Measurements from ENCODE around the gene CFAP299. TPM values are rescaled to one million over a fixed set of nuclear protein-coding genes. Genes with fewer than 3 reads are reported as not detected.
"Not testable (repeated sequence)": the region's sequence is repeated elsewhere in the genome, so short reads cannot be mapped to it uniquely, and the experiment has no call there.

The CFAP299 gene
- 0.96 TPM for total RNA-seq (ENCODE audit: insufficient read depth, low replicate concordance)

DNA sequence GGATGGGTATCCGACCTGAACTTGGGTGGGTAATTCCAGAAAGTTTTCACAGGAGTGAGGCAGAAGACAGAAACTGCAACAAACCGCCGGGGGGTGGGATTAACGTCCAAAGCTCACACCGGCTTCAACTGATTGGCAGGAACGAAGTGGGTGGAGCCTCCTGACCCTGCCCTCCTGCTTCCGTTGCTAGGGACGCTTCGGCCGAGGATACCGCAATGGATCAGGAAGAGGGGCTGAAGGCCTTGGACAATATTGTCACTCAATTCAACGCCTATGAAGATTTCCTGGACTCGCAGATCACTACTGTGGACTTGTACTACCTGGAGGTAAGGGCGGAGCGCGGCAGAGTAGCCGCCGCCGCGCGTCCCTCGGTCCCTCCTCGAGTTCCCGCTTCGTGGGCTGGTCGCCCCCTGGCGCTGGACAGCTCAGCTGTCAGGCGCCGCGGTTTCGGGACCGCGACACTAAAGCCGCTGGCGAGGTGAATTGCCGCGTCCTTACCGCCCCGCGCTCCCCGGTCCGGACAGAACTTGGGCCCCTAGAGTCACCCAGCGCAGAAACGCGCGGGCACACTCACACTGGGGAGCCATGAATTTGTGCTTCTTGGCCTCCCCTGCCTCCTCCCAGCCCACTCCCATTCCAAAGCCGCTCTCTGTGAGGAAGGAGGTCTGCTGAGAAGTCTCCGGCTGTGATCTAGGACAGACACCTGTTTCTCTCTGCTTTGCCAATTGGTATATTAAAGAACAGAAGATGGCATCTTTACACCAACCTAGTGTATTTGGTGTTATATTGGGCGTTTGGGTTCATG lies at the start of gene CFAP299:
Gene CFAP299 (plus strand): TSS at position 177 of the 805 bp plus-strand sequence.
- DNase-seq (ENCODE audit: low spot score), result peak; percentile 73

DNA sequence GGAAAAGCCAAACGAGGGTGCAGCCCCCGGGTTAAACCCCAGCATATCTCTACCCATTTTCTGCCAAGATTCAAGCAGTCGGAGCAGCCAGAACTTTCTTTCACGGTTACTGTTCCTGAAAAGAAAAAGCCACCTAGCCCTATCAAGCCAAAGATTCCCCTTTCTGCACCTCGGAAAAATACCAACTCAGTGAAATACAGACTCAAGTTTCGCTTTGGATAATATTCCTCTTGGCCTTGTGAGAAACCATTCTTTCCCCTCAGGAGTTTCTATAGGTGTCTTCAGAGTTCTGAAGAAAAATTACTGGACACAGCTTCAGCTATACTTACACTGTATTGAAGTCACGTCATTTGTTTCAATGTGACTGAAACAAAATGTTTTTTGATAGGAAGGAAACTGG lies 49.1 kb upstream of the CFAP299 start:
- no peak for DNase-seq (ENCODE audit: low spot score)

DNA sequence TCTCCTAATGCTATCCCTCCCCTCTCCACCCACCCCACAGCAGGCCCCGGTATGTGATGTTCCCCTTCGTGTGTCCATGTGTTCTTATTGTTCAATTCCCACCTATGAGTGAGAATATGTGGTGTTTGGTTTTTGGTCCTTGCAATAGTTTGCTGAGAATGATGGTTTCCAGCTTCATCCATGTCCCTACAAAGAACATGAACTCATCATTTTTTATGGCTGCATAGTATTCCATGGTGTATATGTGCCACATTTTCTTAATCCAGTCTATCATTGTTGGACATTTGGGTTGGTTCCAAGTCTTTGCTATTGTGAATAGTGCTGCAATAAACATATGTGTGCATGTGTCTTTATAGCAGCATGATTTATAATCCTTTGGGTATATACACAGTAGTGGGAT lies 44.9 kb upstream of the CFAP299 start:
- DNase-seq (ENCODE audit: low spot score), result not testable (repeated sequence)

DNA sequence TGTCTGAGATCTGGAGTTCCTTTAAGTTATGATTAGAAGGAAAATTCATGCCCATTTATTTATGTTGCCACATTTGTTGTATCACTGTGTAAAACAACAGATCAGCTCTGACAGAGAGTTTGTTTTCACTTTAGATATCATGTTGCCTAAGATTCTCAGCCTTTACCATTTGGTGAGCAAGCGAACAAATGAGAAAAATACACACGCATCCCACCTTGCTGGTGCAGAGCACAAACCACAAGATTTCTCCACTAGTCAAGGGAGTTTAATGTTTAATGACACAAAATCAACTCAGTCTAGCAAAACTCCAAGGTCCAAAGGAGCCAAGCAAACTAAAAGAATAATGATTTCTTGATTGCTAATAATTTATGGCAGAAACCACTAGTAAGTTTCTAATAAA lies 41.3 kb upstream of the CFAP299 start:
- no peak for DNase-seq (ENCODE audit: low spot score)

DNA sequence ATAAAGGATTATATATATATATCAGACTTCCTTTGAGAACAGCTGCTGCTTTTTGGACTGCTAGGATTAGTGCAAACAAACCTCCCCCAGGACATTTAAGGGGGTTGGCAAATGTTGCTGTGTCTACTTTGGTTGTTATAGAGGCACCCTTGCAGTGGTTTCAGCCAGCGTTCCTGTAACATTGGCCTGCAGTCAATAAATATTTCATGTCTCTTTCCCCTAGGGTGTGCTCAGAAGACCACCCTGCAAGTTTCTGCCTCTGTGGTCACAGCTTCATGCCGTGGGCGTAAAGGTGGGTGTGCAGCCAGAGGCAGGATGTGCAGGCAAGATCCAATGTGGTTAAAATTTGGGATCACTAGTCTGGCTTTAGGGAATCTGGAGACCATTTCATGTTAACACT lies 40.2 kb upstream of the CFAP299 start:
- no peak for DNase-seq (ENCODE audit: low spot score)

DNA sequence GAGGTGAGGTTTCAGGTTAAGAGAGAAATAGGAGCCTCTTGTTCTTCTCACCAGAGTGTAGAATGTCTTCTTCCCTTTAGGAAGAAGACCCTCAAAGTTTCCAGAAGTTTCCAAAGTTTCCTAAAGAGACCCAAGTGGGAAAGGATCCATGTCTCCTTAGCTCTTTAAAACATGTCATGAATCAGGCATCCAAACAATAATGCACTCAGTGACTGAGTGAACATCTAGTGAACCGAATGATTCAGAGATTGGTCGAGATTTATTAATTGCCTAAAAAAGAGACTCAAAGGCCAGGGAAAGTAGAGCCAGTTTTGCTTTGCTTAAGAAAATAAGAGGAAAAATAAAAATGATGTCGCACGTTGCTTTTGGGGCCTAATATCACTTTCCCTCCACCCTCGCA lies 39.7 kb upstream of the CFAP299 start:
- DNase-seq (ENCODE audit: low spot score), result no peak

DNA sequence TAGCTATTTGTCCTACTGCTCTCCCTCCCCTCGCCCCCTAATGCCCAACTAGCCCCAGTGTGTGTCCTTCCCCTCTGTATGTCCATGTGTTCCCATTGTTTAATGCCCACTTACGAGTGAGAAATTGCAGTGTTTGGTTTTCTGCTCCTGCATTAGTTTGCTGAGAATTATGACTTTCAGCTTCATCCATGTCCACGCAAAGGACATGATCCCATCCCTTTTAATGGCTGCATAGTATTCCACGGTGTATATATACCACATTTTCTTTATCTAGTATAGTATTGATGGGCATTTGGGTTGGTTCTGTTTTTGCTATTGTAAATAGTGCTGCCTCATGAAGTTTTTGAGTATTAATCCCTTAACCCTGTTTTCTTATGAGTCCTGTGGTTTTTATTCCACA lies 33.6 kb upstream of the CFAP299 start:
- no peak for DNase-seq (ENCODE audit: low spot score)

DNA sequence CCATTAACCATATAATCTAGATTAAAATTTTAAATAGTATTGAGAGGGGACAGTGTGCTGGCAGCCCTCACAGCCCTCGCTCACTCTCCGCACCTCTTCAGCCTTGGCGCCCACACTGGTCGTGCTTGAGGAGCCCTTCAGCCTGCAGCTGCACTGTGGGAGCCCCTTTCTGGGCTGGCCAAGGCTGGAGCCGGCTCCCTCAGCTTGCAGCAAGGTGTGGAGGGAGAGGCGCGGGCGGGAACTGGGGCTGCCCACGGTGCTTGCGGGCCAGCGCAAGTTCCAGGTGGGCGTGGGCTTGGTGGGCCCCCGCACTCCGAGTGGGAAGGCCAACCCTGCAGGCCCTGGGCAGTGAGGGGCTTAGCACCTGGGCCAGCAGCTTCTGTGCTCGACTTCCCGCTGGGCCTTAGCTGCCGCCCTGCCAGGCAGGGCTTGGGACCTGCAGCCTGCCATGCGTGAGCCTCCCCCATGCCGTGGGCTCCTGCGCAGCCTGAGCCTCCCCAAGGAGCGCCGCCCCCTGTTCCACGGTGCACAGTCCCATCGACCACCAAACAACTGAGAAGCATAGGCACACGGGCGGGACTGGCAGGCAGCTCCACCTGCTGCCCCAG lies 32.8 kb upstream of the CFAP299 start:
- DNase-seq (ENCODE audit: low spot score), result no peak

DNA sequence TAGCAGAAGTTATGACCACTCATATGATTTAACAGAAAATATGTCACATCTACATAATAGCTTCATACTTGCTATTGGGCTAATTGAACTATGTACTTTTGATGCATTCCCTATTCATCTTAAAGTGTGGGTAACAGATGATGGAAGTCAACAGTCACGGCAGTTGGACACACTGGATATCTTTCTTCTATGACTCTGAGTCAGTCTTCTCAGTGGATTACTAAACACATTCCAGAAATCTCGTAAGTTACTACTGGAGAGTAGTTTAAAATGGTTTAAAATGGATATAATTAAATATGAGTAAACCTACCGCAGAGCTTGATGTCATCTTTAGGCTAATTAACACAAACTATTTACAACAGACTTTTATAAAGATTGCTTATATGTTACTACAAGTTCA lies 30.1 kb upstream of the CFAP299 start:
- no peak for DNase-seq (ENCODE audit: low spot score)

DNA sequence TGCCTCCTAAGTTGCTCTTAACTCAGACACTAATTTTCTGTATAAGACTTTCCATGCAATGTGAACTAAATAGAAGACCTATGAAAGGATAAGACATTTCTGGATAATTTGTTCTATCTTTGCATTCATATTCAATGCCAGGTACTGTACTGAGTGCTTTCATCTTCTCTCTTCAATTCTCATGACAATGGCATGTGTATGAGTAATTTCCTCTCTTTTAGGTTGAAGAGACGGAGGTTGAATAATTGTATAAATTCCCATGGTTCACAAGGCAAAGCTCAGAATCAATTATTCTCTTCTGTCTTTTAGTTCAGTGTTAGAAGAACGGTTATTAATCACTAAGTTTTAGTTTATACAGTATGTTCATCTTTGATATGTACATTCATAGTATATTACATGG lies 29.3 kb upstream of the CFAP299 start:
- no peak for DNase-seq (ENCODE audit: low spot score)

DNA sequence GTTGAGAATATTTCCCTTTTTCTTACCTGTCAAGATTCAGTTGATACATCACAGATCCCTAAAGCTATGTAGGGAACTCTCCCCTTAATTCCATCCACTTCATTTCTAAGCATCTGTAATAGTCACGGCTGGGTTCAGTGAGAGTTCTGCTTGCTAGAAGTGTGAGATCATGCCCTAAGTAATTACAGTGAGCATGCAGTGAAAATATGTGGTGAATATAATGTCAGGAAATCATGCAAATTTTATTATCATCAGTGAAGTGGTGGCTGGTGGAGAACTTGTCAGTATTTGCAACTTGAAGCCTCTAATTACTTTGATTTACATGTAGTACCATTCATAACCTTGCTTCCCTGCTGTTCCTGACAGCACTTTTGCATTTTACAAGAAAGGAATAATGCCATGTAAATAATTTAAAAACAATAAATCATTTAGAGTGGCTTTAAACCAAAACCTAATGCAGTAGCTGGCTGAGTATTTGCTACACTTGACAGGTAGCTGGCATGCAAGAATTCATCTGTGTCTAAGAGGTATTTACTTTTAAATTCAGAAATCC lies 28.3 kb upstream of the CFAP299 start:
- DNase-seq (ENCODE audit: low spot score), result peak; percentile 51

DNA sequence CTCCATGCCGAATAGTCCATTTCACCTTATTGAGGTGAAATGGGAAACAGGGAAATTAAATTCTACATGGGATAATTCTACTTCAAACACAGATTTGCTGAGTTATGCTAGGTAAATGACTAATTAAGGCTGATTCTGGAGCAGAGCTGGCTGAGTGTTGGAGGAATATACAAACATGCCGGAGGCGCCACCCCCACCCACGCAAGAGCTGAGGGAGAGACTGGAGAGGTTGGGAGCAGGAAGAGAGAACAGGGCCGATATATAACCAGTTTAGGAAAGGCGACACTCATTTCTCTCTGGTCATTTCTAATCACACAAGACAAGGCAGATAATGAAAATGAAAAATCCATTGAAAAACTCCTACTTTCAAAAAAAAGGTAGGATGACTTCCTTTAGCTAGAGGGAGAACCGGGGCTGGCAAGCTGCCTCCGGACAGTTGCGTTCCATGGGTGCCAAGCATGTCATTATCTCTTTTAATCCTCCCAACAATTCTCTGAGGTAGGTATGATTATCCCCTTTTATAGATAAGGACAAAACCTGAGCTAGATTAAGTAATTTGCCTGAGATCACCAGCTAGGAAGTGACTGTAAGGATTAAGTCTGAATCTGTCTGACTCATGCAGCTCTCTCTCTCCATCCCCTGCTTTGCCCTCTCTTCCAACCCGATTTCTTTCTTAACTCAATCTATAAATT lies 27.6 kb upstream of the CFAP299 start:
- DNase-seq (ENCODE audit: low spot score), result peak; percentile 14

DNA sequence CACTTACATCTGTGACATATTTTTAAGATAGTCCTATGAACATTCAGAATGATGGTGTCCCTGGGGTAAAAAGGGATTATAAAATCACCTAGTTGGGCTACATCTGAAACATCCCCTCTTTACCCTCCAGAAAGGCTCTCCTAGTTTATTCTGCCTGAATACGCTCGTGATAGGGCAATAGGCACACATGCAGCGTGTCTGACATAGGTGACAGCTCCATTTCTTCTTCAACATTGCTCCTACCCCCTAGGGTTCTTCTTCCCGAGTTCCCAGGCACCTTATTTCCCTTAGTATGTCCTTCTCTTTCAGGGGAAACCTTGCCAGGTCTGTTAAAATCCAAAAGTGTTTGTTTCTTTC lies 27.1 kb upstream of the CFAP299 start:
- DNase-seq (ENCODE audit: low spot score), result no peak

DNA sequence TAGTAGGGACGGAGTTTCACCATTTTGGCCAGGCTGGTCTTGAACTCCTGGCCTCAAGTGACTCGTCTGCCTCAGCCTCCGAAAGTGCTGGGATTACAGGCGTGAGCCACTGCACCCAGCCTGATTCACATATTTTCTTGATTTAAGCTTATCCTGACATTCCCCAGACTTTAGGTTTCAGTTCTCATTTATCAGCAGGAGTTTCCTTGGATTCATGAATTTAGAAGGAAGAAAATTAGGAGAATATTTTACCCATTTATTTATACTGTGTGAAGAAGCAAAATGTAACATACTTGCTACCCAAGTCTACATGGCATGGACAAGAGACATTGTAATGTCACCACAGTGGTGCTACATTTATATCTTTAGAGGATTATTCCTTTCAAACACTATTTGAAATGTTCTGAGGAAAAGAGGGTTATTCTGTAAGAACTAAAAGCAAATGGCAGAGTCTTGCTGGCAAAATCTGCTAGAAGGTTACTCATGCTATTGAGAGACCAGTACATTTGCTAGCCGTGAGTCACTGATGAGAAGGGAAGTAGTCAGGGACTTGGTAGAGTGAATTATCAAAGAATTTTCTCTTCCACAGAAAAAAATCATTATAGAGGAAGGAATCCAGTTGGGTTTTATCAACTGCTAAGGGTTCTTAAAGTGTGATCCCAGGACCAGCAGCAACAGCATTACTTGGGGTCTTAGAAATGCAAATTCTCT lies 26.1 kb upstream of the CFAP299 start:
- no peak for DNase-seq (ENCODE audit: low spot score)

DNA sequence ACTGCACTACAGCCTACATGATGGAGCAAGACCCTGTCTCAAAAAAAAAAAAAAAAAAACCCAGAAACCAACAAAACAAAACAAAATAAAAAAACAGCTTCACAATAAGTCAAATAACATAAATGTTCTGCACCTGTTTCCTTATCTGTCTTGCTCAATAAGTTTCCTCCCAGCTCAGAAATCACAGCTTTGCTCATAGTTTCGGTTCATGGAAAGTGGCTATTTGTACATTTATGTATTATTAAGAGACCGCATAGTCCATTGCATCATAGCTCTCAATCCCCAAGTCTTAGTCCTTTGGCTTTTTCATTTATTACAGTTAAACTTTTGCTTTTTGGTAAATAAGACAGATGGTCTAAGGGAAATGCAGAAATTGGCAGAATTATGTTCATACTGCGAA lies 24.4 kb upstream of the CFAP299 start:
- DNase-seq (ENCODE audit: low spot score), result no peak

DNA sequence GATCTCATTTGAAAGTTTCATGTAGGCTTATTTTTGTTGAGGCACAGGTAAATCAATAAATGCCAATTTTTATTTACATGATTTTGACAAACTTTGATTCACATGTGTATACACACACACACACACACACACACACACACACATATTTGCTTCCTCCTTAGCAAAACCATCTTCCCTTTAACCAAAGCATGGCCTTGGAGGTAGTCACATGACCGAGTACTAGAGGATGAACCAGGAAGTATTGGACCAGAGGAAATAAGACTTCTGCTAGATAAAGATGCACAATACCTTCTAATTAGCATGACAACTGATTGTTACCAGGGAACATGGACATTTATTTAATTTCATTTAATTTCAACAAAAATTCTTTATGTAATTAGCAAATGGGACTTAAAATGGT lies 23.4 kb upstream of the CFAP299 start:
- no peak for DNase-seq (ENCODE audit: low spot score)

DNA sequence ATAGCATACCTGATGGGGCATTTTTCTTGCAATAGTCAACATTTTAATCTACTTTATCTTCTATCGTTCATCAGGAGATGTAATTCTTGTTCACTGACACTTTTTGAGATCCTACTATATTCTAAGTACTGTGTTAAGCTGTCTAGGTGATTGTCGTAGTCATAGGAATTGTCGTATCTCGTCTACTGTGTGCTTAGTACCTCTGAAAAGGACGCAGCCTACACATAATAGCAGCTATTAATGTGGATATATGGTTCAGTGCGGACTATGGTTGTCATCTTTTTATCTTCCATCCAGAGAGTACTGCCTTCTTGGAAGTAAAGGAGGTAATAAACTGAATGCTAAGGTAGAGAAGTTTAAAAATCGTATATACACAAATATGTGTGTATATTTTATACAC lies 21.9 kb upstream of the CFAP299 start:
- DNase-seq (ENCODE audit: low spot score), result no peak

DNA sequence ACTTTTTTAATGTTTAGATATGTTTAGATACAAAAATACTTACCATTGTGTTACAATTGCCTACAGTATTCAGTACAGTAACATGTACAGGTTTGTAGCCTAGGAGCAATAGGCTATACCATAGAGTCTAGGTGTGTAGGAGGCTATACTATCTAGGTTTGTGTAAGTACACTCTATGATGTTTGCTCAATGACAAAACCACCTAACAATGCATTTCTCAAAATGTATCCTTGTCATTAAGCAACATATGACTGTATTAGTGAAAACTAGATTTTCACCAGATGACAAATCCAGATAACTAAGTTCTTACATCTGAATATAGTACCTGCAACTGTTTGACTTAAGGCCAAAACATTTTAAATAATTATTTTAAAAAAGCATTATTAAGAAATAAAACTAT lies 19.7 kb upstream of the CFAP299 start:
- not testable (repeated sequence) for DNase-seq (ENCODE audit: low spot score)

DNA sequence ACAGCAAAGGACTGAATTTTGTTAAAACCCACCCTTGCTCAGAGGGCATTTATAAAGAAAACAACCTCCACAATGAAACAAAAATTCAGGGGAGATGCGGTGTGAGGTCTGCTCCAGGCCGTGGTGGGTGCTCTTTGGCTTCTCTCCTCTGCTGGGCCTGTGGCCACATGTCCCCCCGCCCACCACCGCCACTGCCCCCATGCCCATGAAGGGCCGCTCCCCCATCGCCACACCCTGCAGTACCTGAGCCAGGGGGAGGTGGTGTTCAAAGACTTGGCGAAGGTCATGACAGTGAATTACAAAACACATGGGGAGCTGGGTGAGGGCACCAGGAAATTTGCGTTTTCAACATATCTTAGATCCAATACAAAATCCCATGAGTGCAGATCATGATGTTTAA lies 14.2 kb upstream of the CFAP299 start:
- DNase-seq (ENCODE audit: low spot score), result no peak

DNA sequence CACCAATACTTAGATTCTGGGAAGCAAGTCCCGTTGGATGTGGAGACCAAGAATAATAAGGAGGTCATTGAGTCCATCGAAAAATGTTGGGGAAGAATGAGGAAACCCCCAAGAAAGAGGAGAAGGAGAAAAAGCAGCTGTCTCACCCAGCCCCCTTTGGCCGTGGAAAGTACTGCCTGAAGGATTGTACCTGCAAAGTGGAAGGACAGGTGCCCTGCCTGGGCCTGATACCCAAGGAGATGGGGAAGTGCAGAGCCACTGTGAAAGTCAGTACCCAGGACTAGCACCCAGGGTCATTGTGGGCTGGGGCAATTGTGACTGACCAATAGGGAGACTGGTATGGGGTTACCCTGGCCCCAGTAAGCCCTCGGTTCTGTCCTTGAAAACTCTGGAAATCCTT lies 13.8 kb upstream of the CFAP299 start:
- no peak for DNase-seq (ENCODE audit: low spot score)

DNA sequence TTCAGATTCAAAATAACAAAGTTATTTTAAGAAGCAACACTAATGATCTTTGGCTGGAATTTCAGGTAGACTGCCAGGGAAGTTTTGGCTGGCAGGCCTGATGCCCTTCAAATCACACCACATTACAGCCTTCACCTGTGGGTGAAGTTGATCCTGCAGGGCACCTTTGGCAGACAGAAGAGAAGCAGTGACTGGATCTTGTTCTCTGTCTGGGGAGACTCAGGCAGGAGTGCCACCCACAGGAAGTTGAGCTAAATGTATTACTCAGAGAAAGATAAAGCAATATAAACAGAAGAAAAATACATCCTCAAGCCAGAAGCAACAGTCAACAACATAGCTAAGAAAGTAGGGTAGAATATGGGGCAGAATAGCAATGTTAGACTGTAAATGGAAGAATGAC lies 12.8 kb upstream of the CFAP299 start:
- DNase-seq (ENCODE audit: low spot score), result no peak

DNA sequence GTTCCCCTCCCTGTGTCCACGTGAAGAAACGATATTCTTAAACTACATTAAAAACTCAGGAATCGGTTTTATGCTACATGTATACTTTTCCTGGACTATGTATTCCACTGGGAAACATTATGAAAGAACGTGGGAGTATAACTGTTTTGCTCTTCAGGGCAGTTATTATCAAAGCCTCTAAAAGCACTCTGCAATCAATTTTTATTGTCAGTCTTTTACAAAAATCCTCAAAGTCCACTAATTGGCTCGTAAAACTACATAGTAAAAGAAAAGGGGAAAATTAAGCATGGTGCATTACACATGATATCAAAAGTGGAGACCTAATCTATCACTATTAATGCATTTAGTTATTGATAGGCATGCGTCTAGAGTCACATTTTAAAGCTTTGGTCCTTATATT lies 11.4 kb upstream of the CFAP299 start:
- no peak for DNase-seq (ENCODE audit: low spot score)
